H9 (cell line): ENCODE results near the gene SH3TC1. TPM values are rescaled to one million over a fixed set of nuclear protein-coding genes. Genes with fewer than 3 reads are reported as not detected.

Experiments used
- DNase-seq: peaks from one replicate; pipeline ENCODE4 v3.0.0-alpha.2; 2017
- H2AFZ ChIP-seq: one replicate; pipeline ENCODE4 v1.6.1; 2013; ENCODE audit warnings: mild to moderate bottlenecking, low read length, control low read depth, moderate library complexity
- H2AK5ac ChIP-seq: 2 replicates; pipeline ENCODE4 v1.6.1; 2013; ENCODE audit warnings: low read length, control low read depth, mixed read lengths; ENCODE audit not compliant: insufficient read length
- H2BK120ac ChIP-seq: one replicate; pipeline ENCODE4 v1.6.1; 2013; ENCODE audit warnings: low read depth, mild to moderate bottlenecking, low read length, control low read depth, inconsistent platforms; ENCODE audit not compliant: poor library complexity, severe bottlenecking
- H2BK12ac ChIP-seq: 2 replicates; pipeline ENCODE4 v1.6.1; 2013; ENCODE audit warnings: low read length, control low read depth, mixed read lengths, low read depth; ENCODE audit not compliant: insufficient read length
- H2BK15ac ChIP-seq: 2 replicates; pipeline ENCODE4 v1.6.1; 2013; ENCODE audit warnings: low read depth, low read length, control low read depth
- H2BK20ac ChIP-seq: one replicate; pipeline ENCODE4 v1.6.1; 2013; ENCODE audit warnings: low read depth, mild to moderate bottlenecking, low read length, control low read depth, inconsistent platforms; ENCODE audit not compliant: poor library complexity, severe bottlenecking
- H2BK5ac ChIP-seq: 2 replicates; pipeline ENCODE4 v1.6.1; 2013; ENCODE audit warnings: low read length, control low read depth, mixed read lengths; ENCODE audit not compliant: insufficient read length
- H3K14ac ChIP-seq: 2 replicates; pipeline ENCODE4 v1.6.1; 2013; ENCODE audit warnings: low read length, control low read depth; ENCODE audit not compliant: insufficient read depth
- H3K18ac ChIP-seq: 2 replicates; pipeline ENCODE4 v1.6.1; 2013; ENCODE audit warnings: low read depth, mild to moderate bottlenecking, mixed read lengths, low read length, control low read depth; ENCODE audit not compliant: insufficient read length
- H3K23ac ChIP-seq: 2 replicates; pipeline ENCODE4 v1.6.1; 2013; ENCODE audit warnings: low read length, control low read depth, mixed read lengths, low read depth; ENCODE audit not compliant: insufficient read length
- H3K23me2 ChIP-seq: 2 replicates; pipeline ENCODE4 v1.6.1; 2013; ENCODE audit warnings: low read depth, mild to moderate bottlenecking, mixed read lengths, low read length, control low read depth; ENCODE audit not compliant: insufficient read length, poor library complexity, severe bottlenecking
- H3K27ac ChIP-seq: 2 replicates; pipeline ENCODE4 v1.5.1; 2013; ENCODE audit warnings: low read length, control low read depth, mixed read lengths, low read depth; ENCODE audit not compliant: insufficient read length
- H3K27me3 ChIP-seq: 2 replicates; pipeline ENCODE4 v1.6.1; 2013; ENCODE audit warnings: low read length, control low read depth, inconsistent platforms; ENCODE audit not compliant: insufficient read depth
- H3K4ac ChIP-seq: 2 replicates; pipeline ENCODE4 v1.6.1; 2013; ENCODE audit warnings: low read depth, mild to moderate bottlenecking, control low read depth, inconsistent platforms, low read length, moderate library complexity
- H3K4me1 ChIP-seq: 2 replicates; pipeline ENCODE4 v1.6.1; 2013; ENCODE audit warnings: low read length, control low read depth, inconsistent platforms; ENCODE audit not compliant: insufficient read depth
- H3K4me2 ChIP-seq: 2 replicates; pipeline ENCODE4 v1.6.1; 2013; ENCODE audit warnings: low read length, control low read depth, mixed read lengths; ENCODE audit not compliant: insufficient read length, insufficient read depth
- H3K56ac ChIP-seq: 2 replicates; pipeline ENCODE4 v1.6.1; 2013; ENCODE audit warnings: low read depth, mild to moderate bottlenecking, mixed read lengths, low read length, control low read depth; ENCODE audit not compliant: insufficient read length
- H3K79me1 ChIP-seq: 2 replicates; pipeline ENCODE4 v1.6.1; 2013; ENCODE audit warnings: low read depth, mild to moderate bottlenecking, moderate library complexity, low read length, control low read depth, inconsistent platforms; ENCODE audit not compliant: insufficient read depth, poor library complexity, severe bottlenecking
- H3K79me2 ChIP-seq: 2 replicates; pipeline ENCODE4 v1.6.1; 2013; ENCODE audit warnings: low read length, control low read depth, inconsistent platforms; ENCODE audit not compliant: insufficient read depth
- H3K9ac ChIP-seq: 2 replicates; pipeline ENCODE4 v1.6.1; 2013; ENCODE audit warnings: low read length, control low read depth, mixed read lengths; ENCODE audit not compliant: insufficient read length; ENCODE audit errors: extremely low read depth
- H3K9me3 ChIP-seq: one replicate; pipeline ENCODE4 v1.6.1; 2013; ENCODE audit warnings: low read depth, low read length, inconsistent platforms; ENCODE audit not compliant: control insufficient read depth
- H3T11ph ChIP-seq: one replicate; pipeline ENCODE4 v1.6.1; 2013; ENCODE audit warnings: mild to moderate bottlenecking, low read length, control low read depth, inconsistent platforms
- H4K20me1 ChIP-seq: one replicate; pipeline ENCODE4 v1.6.1; 2013; ENCODE audit not compliant: control insufficient read depth, insufficient read length, insufficient read depth
- H4K5ac ChIP-seq: 2 replicates; pipeline ENCODE4 v1.6.1; 2013; ENCODE audit warnings: low read depth, mild to moderate bottlenecking, mixed read lengths, low read length, control low read depth; ENCODE audit not compliant: insufficient read length
- H4K8ac ChIP-seq: replicated peaks from 2 replicates; pipeline ENCODE4 v1.6.1; 2013; ENCODE audit warnings: low read length, control low read depth, mixed read lengths, low read depth; ENCODE audit not compliant: insufficient read length
- H4K91ac ChIP-seq: 2 replicates; pipeline ENCODE4 v1.6.1; 2013; ENCODE audit warnings: low read depth, mild to moderate bottlenecking, moderate library complexity, mixed read lengths, low read length, control low read depth; ENCODE audit not compliant: insufficient read length
- H3K27ac Mint-ChIP-seq, 3 experiments: 2 replicates in 2 of 3; 3 replicates in 1 of 3; pipeline ENCODE4 v1.8.0; 2020 to 2021; ENCODE audit warnings: mixed read lengths in 3 of 3, mild to moderate bottlenecking in 1 of 3, moderate library complexity in 1 of 3
- H3K27me3 Mint-ChIP-seq: 2 replicates; pipeline ENCODE4 v1.8.0; 2021; ENCODE audit warnings: low read depth, mild to moderate bottlenecking, moderate library complexity, mixed read lengths
- H3K36me3 Mint-ChIP-seq, 3 experiments: 2 replicates in 2 of 3; 3 replicates in 1 of 3; pipeline ENCODE4 v1.8.0; 2020 to 2021; ENCODE audit warnings: low read depth in 3 of 3, mixed read lengths in 3 of 3; ENCODE audit not compliant: insufficient read depth in 1 of 3
- H3K4me1 Mint-ChIP-seq, 2 experiments: 2 replicates each; pipeline ENCODE4 v1.8.0; 2020; ENCODE audit warnings: mixed read lengths in 2 of 2
- H3K4me3 Mint-ChIP-seq, 2 experiments: 2 replicates in 1 of 2; 3 replicates in 1 of 2; pipeline ENCODE4 v1.8.0; 2020 to 2021; ENCODE audit warnings: mild to moderate bottlenecking in 2 of 2, mixed read lengths in 2 of 2, moderate library complexity in 1 of 2
- H3K9me3 Mint-ChIP-seq, 2 experiments: 2 replicates in 1 of 2; 3 replicates in 1 of 2; pipeline ENCODE4 v1.8.0; 2020; ENCODE audit warnings: mild to moderate bottlenecking in 2 of 2, mixed read lengths in 2 of 2, moderate library complexity in 1 of 2
- CTCF ChIP-seq: fragments of 200-600 bp; sonication (generic); conservative IDR thresholded peaks from 3 replicates; pipeline ENCODE4 v1.8.0; 2021; ENCODE audit warnings: antibody characterized with exemption, mild to moderate bottlenecking
- WGBS: extraction: QIAGEN DNeasy Blood & Tissue Kit; methylation state at CpG from one replicate; pipeline ENCODE4 v1.1.7; 2013; ENCODE audit warnings: missing lambda C conversion rate, low lambda C conversion rate, mixed read lengths; ENCODE audit not compliant: insufficient read length; ENCODE audit errors: extremely low coverage; 5-methylcytosine and 5-hydroxymethylcytosine counted together
- total RNA-seq: library from RNA; stranded (reverse); gene quantifications from 2 replicates; pipeline ENCODE4 v1.2.1, GENCODE V29; 2021

Gene SH3TC1
- total RNA-seq, 1 experiment from 2014 or later, result 0.74 TPM

DNA sequence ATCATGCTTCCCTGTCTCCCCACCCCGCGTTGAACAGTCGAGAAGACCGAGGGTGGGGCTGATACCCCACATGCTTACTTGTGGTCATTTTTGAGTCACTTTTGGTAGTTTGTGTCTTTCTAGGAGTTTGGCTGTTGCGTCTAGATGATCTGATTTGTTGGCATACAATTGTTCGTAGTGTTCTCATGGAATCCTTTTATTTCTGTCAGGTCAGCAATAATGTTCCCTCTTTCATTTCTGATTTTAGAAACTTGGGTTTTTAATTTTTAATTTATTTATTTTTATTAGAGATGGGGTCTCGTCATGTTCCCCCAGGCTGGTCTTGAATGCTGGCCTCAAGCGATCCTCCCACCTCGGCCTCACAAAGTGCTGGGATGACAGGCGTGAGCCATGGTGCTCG, 30.9 kb downstream of the SH3TC1 start:
- no peak for DNase-seq
- no peak overlapping the region for H4K5ac ChIP-seq
- no peak overlapping the region for H3K4me3 Mint-ChIP-seq
- no peaks in the 10 kb centered on the region; the same call in 1 of the 2 replicates for H3K27me3 Mint-ChIP-seq
- H3K4me1 ChIP-seq, result peaks cover 4% of the 10 kb centered on the region
- H4K91ac ChIP-seq, result no peak overlapping the region
- H3K23ac ChIP-seq, result no peak overlapping the region
- H2BK5ac ChIP-seq, result no peak overlapping the region
- no peak overlapping the region for H3T11ph ChIP-seq
- H3K9me3 Mint-ChIP-seq, result 0 out of 5 replicates have a peak, but pooled peaks cover 0 to 2% of the 10 kb centered on the region in 2 experiments
- no peaks in the 10 kb centered on the region for H3K9me3 ChIP-seq
- H2AFZ ChIP-seq, result no peak overlapping the region
- H4K20me1 ChIP-seq, result no peaks in the 10 kb centered on the region
- no peak for TF ChIP-seq CTCF
- H3K27ac ChIP-seq, result no peak overlapping the region
- no peaks in the 10 kb centered on the region for H3K27me3 ChIP-seq
- H3K79me1 ChIP-seq, result no peaks in the 10 kb centered on the region
- H3K23me2 ChIP-seq, result no peaks in the 10 kb centered on the region
- no peak overlapping the region for H3K4me2 ChIP-seq
- no peak overlapping the region for H2BK20ac ChIP-seq
- H3K4ac ChIP-seq, result no peak overlapping the region
- no peak overlapping the region for H2BK15ac ChIP-seq
- no peak overlapping the region for H3K27ac Mint-ChIP-seq
- peaks cover 15 to 19% of the 10 kb centered on the region in 2 experiments for H3K4me1 Mint-ChIP-seq
- no peak overlapping the region for H4K8ac ChIP-seq
- no peak overlapping the region for H3K56ac ChIP-seq
- no peak overlapping the region for H3K9ac ChIP-seq
- no peaks in the 10 kb centered on the region for H3K36me3 Mint-ChIP-seq
- no peak overlapping the region for H3K14ac ChIP-seq
- no peak overlapping the region for H2BK120ac ChIP-seq
- H3K79me2 ChIP-seq, result no peaks in the 10 kb centered on the region
- WGBS, result no CpG with 5 or more reads among the region's 11 CpGs
- no peak overlapping the region for H3K18ac ChIP-seq
- no peak overlapping the region for H2AK5ac ChIP-seq
- no peak overlapping the region for H2BK12ac ChIP-seq
